Hypothalamus (tissue), 51 donors: ENCODE results near the gene BTBD17.

ENCODE experiments used
- DNase-seq, 51 donors: peaks; one replicate each; lab custom pipeline; 2025; lab: John Stamatoyannopoulos, UW

Gene BTBD17

GRCh38 chr17:74389084-74389753 lies 27.6 kb upstream of the BTBD17 start:
- DNase-seq = no peak

- DNase-seq = no peak
Measured at GRCh38 chr17:74387365-74388218, 25.9 kb upstream of the BTBD17 start.

- DNase-seq = no peak
Measured at GRCh38 chr17:74386386-74386785, 24.7 kb upstream of the BTBD17 start.

GRCh38 chr17:74385201-74385600 lies 23.5 kb upstream of the BTBD17 start:
- DNase-seq = no peak

- no peak for DNase-seq
Measured at GRCh38 chr17:74383141-74383540, 21.5 kb upstream of the BTBD17 start.

GRCh38 chr17:74380959-74381808 lies 19.5 kb upstream of the BTBD17 start:
- DNase-seq = no peak

- no peak for DNase-seq
Measured at GRCh38 chr17:74380086-74380958, 18.7 kb upstream of the BTBD17 start.

- peak; percentile 34 to 95 (median 78) for DNase-seq
Measured at GRCh38 chr17:74379495-74380085, 17.9 kb upstream of the BTBD17 start.

GRCh38 chr17:74374858-74375257 lies 13.2 kb upstream of the BTBD17 start:
- DNase-seq = peak in 1 of 51 donors; percentile 4

GRCh38 chr17:74373838-74374606 lies 12.4 kb upstream of the BTBD17 start:
- peak in 37 of 51 donors; percentile 12 to 86 (median 66) for DNase-seq

- DNase-seq = no peak
Measured at GRCh38 chr17:74372426-74372825, 10.8 kb upstream of the BTBD17 start.

- no peak for DNase-seq
Measured at GRCh38 chr17:74371653-74372147, 10.0 kb upstream of the BTBD17 start.

- DNase-seq = no peak
Measured at GRCh38 chr17:74369665-74370490, 8.2 kb upstream of the BTBD17 start.

GRCh38 chr17:74369221-74369620 lies 7.6 kb upstream of the BTBD17 start:
- DNase-seq = peak in 3 of 51 donors; percentile 13 to 17 (median 17)

GRCh38 chr17:74368341-74369081 lies 6.8 kb upstream of the BTBD17 start:
- DNase-seq = peak in 49 of 51 donors; percentile 18 to 88 (median 61)

GRCh38 chr17:74367206-74367605 lies 5.5 kb upstream of the BTBD17 start, which contains the start of gene GPR142:
Gene GPR142, plus strand, starts transcription at chr17:74367506. Its CDS starts 2,035 bp downstream, at chr17:74369541.
- no peak for DNase-seq
